Psoas muscle (tissue), 8 donors: ENCODE data around the gene KCNF1. TPM values are rescaled to one million over a fixed set of nuclear protein-coding genes. Genes with fewer than 3 reads are reported as not detected.

Experiments used
- ATAC-seq, 4 donors: fragments of 200-7000 bp; cut with Tn5 transposase; one replicate each; pipeline ENCODE4 v1.9.1; 2020; ENCODE audit warnings: moderate library complexity in 3 of 4, mild to moderate bottlenecking in 2 of 4
- DNase-seq, 2 donors: peaks; one replicate each; pipeline ENCODE4 v3.0.0-alpha.2; 2020
- H3K27ac ChIP-seq: fragments of 200-600 bp; one replicate; pipeline ENCODE4 v1.8.0; 2022
- H3K27me3 ChIP-seq, 3 donors: fragments of 200-600 bp in 1 of 3; one replicate each; pipeline versions ENCODE4 v1.6.1 to v1.8.0; 2013 to 2022; ENCODE audit warnings: low read length in 2 of 3, mild to moderate bottlenecking in 2 of 3, moderate library complexity in 1 of 3; ENCODE audit not compliant: insufficient read depth in 3 of 3
- H3K36me3 ChIP-seq, 2 donors: fragments of 200-600 bp in 1 of 2; one replicate each; pipeline versions ENCODE4 v1.6.1 to v1.8.0; 2013 to 2022; ENCODE audit warnings: low read depth in 1 of 2, mild to moderate bottlenecking in 1 of 2, moderate library complexity in 1 of 2; ENCODE audit not compliant: insufficient read depth in 1 of 2
- H3K4me1 ChIP-seq: fragments of 200-600 bp; one replicate; pipeline ENCODE4 v1.8.0; 2022
- H3K4me3 ChIP-seq: fragments of 200-600 bp; one replicate; pipeline ENCODE4 v1.8.0; 2022; ENCODE audit warnings: mild to moderate bottlenecking
- H3K9me3 ChIP-seq: fragments of 200-600 bp; one replicate; pipeline ENCODE4 v1.8.0; 2022
- CTCF ChIP-seq: fragments of 200-600 bp; IDR thresholded peaks from one replicate; pipeline ENCODE4 v1.8.0; 2022; ENCODE audit warnings: antibody characterized with exemption
- WGBS, 3 donors: extraction: QIAGEN DNeasy Blood & Tissue Kit; methylation state at CpG; one replicate each; pipeline versions ENCODE4 v1.1.6 to v1.1.7; 2013; 5-methylcytosine and 5-hydroxymethylcytosine counted together
- intact Hi-C, 2 donors: fragments of 100-400 bp; cut with DNase I; formaldehyde crosslinking; loops; one replicate each; pipeline versions ENCODE4 v1.11.0 to v1.14.2; 2022
- polyA plus RNA-seq, 3 donors: library from polyadenylated mRNA; stranded (reverse); fragments of 200-250 nt; gene quantifications; one replicate each; pipeline ENCODE4 v1.2.3, GENCODE V29; 2013
- total RNA-seq, 4 donors: library from RNA; stranded (reverse); fragmentation: NEBNext Ultra II Directional in 2 of 4; extraction: Animal tissue kit (Norgen Biotek cat#: 25700) in 2 of 4; gene quantifications; one replicate each; pipeline versions ENCODE4 v1.2.1 to v1.2.4, GENCODE V29; 2021 to 2023
- donor health status: healthy with polysubstance abuse.
- donor health status: DM: no; HTN: no; CAD: no; lungs with moderate emphysema.
- donor health status: Bipolar disorder and iron deficiency.
- donor health status: healthy.
- donor health status: DM: yes; HTN: yes; CAD: no.
- donor health status: DM: no; HTN: no; CAD: no.
- donor health status: DM: no; HTN: no; CAD: no.
- donor health status: DM: yes; HTN: yes; CAD: no.

Gene KCNF1
- total and polyA plus RNA-seq, 7 donors = 0.06 to 0.07 TPM; not detected in 5

- no peaks in the 10 kb centered on the region for H3K27me3 ChIP-seq
- no peaks in the 10 kb centered on the region for H3K9me3 ChIP-seq
- 59 to 64% (median 61%) methylated on average over 10 of the region's 10 CpGs for WGBS, 3 donors
- no peak overlapping the region for H3K27ac ChIP-seq
- no peak for DNase-seq
- no peaks in the 10 kb centered on the region for H3K36me3 ChIP-seq
- TF ChIP-seq CTCF = no peak
- H3K4me3 ChIP-seq = no peak overlapping the region
- intact Hi-C loops = no loop called here
- ATAC-seq = no peak
- H3K4me1 ChIP-seq = no peaks in the 10 kb centered on the region
These were observed 35.3 kb downstream of the KCNF1 start for GRCh38 chr2:10947005-10947440.

GRCh38 chr2:10947446-10948187 lies 35.9 kb downstream of the KCNF1 start:
- WGBS, 3 donors = 63 to 74% (median 68%) methylated on average over 11 of the region's 11 CpGs

GRCh38 chr2:10948188-10948564 lies 36.4 kb downstream of the KCNF1 start:
- DNase-seq (no peak), ATAC-seq (no peak)
- H3K4me1 ChIP-seq = no peaks in the 10 kb centered on the region
- H3K27me3 ChIP-seq = no peaks in the 10 kb centered on the region
- H3K9me3 ChIP-seq = no peaks in the 10 kb centered on the region
- H3K4me3 ChIP-seq = no peak overlapping the region
- intact Hi-C loops = no loop called here
- WGBS, 3 donors = 84 to 87% (median 84%) methylated on average over 7 of the region's 7 CpGs
- no peak for TF ChIP-seq CTCF
- no peak overlapping the region for H3K27ac ChIP-seq
- H3K36me3 ChIP-seq = no peaks in the 10 kb centered on the region

More at GRCh38 chr2:10947446-10948187, 35.9 kb downstream of the KCNF1 start:
- TF ChIP-seq CTCF = no peak
- H3K9me3 ChIP-seq = no peaks in the 10 kb centered on the region
- DNase-seq (no peak), ATAC-seq (no peak)
- H3K36me3 ChIP-seq = no peaks in the 10 kb centered on the region
- H3K4me1 ChIP-seq = no peaks in the 10 kb centered on the region
- intact Hi-C loops = no loop called here
- no peaks in the 10 kb centered on the region for H3K27me3 ChIP-seq
- no peak overlapping the region for H3K27ac ChIP-seq
- no peak overlapping the region for H3K4me3 ChIP-seq

DNA sequence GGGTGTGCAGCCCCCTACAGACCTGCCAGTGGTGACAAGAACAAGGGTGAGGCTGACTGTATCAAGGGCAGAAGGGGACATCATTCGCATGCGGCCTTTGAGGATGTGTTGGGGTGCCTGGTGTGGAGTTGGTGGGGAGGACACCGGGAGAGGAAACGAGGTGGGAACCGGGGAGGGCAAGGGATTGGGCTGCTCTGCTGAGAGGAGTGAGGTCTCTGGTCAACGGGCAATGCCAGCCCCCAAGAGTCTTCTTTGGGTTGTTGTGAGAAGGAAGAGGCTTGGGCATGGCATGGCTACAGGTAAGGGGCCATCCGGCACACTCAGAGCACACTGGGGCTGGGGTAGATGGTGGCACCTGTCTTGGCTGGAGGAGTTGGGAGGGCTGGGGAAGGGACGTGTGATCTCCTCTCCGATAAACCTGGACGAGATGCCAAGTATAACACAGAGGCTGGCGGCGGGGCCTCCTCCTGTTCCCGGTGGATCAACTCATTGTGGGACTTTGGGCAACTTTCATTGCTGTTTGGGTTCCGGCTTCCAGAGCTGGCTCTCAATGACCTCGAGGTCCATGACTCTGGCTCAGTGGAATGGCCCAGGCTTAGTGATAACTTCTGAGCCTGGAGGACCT lies 37.0 kb downstream of the KCNF1 start:
- Histone ChIP-seq H3K9me3 (no peaks in the 10 kb centered on the region), H3K27ac (no peak overlapping the region), H3K4me3 (no peak overlapping the region), H3K36me3 (no peaks in the 10 kb centered on the region), H3K4me1 (no peaks in the 10 kb centered on the region), H3K27me3 (no peaks in the 10 kb centered on the region)
- TF ChIP-seq CTCF = no peak
- DNase-seq (no peak), ATAC-seq (no peak)
- intact Hi-C loops = no loop called here
- WGBS, 3 donors = 92 to 95% (median 93%) methylated on average over 15 of the region's 15 CpGs
